B cell (primary cell): ENCODE data around the gene PJVK.

Experiments
- CTCF ChIP-seq: fragments of 200-600 bp; IDR thresholded peaks from one replicate; pipeline ENCODE4 v1.8.0; 2022; ENCODE audit warnings: antibody characterized with exemption, mild to moderate bottlenecking
- EZH2 ChIP-seq: IDR thresholded peaks from 2 replicates; pipeline ENCODE4 v1.6.1; 2012; ENCODE audit warnings: borderline replicate concordance, low read depth, mild to moderate bottlenecking, moderate library complexity, low read length; ENCODE audit not compliant: insufficient read depth, poor library complexity, severe bottlenecking

- TF ChIP-seq CTCF (no peak), EZH2 (no peak)
Observed at GRCh38 chr2:178409261-178409660, 41.9 kb upstream of the PJVK start.
